HEK293T (cell line): Measurements from ENCODE around the gene RNF207.

Experiments used
- BHLHE40 ChIP-seq: fragments of 450-650 bp; IDR thresholded peaks from 2 replicates; pipeline ENCODE4 v1.6.1; 2016; ENCODE audit warnings: mild to moderate bottlenecking, moderate library complexity, borderline replicate concordance
- FOXK2 ChIP-seq: fragments of 450-650 bp; IDR thresholded peaks from 2 replicates; pipeline ENCODE4 v1.6.1; 2016; ENCODE audit warnings: mild to moderate bottlenecking
- FOXM1 ChIP-seq: fragments of 450-650 bp; IDR thresholded peaks from 2 replicates; pipeline ENCODE4 v1.6.1; 2017; ENCODE audit warnings: mild to moderate bottlenecking, borderline replicate concordance
- HDGF ChIP-seq: fragments of 450-650 bp; IDR thresholded peaks from 2 replicates; pipeline ENCODE4 v1.6.1; 2017; ENCODE audit warnings: antibody characterized with exemption, borderline replicate concordance
- NFRKB ChIP-seq: fragments of 450-650 bp; IDR thresholded peaks from 2 replicates; pipeline ENCODE4 v1.6.1; 2016; ENCODE audit warnings: mild to moderate bottlenecking, moderate library complexity
- SP1 ChIP-seq: fragments of 450-650 bp; IDR thresholded peaks from 2 replicates; pipeline ENCODE4 v1.6.1; 2017
- SUZ12 ChIP-seq: fragments of 450-650 bp; IDR thresholded peaks from 2 replicates; pipeline ENCODE4 v1.6.1; 2016; ENCODE audit warnings: mild to moderate bottlenecking
- ZNF384 ChIP-seq: fragments of 450-650 bp; IDR thresholded peaks from 2 replicates; pipeline ENCODE4 v1.6.1; 2016

DNA sequence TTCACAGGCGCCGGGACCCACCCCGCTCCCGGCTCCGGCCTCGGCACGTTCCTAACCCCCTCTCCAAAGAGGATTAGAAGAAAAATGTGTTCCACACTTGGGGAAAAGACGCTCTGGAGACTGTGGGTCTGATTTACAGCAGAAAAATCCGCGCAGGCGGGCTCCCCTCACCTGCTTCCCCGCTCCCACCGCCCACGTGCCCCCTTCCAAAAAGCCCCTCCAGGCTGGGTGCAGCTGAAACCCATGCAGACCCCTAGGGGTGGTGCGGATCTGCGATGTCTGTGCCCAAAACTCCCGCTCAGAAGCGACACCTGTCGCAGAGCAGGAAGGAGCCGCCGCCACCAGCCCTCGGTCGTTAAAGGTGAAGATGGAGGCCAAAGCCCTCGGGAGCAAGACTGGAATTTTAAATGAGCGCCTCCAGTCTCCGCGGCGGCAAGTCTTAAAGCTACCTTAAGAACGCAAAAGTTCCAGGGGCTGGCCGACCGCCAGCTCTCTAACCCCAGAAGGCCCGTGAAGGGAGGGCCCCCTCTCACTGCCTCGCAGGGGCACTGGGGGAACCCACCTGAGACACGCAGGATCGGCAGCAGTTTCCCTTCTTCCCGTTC, 25.1 kb upstream of the RNF207 start:
- no peak for TF ChIP-seq BHLHE40
- TF ChIP-seq NFRKB: no peak
- TF ChIP-seq FOXM1: no peak
- no peak for TF ChIP-seq HDGF
- TF ChIP-seq SUZ12: no peak
- no peak for TF ChIP-seq FOXK2
- TF ChIP-seq SP1: no peak
- no peak for TF ChIP-seq ZNF384
